LNCaP clone FGC (cell line): ENCODE measurements around the gene HSPA12A.

ENCODE experiments used
- DNase-seq: peaks from one replicate; pipeline ENCODE4 v3.0.0-alpha.2; 2011; ENCODE audit warnings: low read depth
- H3K4me3 ChIP-seq: 2 replicates; pipeline ENCODE4 v1.5.1; 2011; ENCODE audit warnings: mild to moderate bottlenecking, low read depth, low read length, control low read depth
- TF ChIP-seq, protein P1 (sequence below): IDR thresholded peaks from 2 replicates; pipeline ENCODE4 v1.5.1; 2012; ENCODE audit warnings: mild to moderate bottlenecking; ENCODE audit not compliant: control insufficient read depth, insufficient read depth; ENCODE audit errors: extremely low read depth

The HSPA12A gene

DNA sequence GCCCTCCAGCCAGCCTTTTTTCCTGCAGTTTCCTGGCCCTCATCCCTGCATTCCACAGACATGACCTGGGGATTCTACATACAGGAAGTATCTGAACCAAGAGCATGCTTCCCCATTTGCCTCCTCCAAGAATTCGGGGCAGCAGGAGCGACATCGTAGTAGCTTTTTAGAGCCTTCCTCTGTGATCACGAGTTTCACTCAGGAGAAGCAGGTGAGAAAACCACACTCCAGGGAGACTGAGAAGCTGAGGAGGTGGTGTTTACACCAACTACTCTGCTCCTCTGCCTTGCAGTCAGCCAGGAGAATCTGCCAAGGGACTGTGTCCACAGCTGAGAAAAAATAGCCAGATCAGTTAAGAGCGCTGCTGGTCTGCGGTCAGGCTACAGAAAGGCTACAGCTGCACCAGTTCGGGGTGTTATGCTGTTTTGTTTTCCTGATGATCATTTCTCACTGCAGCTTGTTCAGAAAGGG, 54.1 kb downstream of the HSPA12A start:
- TF ChIP-seq, protein P1, sequence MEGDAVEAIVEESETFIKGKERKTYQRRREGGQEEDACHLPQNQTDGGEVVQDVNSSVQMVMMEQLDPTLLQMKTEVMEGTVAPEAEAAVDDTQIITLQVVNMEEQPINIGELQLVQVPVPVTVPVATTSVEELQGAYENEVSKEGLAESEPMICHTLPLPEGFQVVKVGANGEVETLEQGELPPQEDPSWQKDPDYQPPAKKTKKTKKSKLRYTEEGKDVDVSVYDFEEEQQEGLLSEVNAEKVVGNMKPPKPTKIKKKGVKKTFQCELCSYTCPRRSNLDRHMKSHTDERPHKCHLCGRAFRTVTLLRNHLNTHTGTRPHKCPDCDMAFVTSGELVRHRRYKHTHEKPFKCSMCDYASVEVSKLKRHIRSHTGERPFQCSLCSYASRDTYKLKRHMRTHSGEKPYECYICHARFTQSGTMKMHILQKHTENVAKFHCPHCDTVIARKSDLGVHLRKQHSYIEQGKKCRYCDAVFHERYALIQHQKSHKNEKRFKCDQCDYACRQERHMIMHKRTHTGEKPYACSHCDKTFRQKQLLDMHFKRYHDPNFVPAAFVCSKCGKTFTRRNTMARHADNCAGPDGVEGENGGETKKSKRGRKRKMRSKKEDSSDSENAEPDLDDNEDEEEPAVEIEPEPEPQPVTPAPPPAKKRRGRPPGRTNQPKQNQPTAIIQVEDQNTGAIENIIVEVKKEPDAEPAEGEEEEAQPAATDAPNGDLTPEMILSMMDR, result no peak
- DNase-seq, result no peak
- no peak overlapping the region for H3K4me3 ChIP-seq

DNA sequence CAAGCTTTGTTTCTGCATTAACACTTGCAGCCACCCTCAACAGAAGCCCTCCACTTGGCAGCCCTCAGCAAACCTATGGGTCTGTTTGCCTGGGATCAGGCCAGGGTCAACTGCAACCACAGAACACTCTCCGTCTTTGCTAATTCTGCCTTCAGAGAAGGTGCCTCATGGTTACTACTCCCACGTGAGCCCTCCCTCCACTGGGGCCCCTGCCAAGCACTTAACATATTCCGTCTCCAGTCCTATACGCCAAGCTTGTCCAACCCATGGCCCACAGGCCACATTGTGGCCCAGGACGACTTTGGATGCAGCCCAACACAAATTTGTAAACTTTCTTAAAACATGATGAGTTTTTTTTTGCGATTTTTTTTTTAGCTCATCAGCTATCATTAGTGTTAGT, 54.7 kb downstream of the HSPA12A start:
- no peak for DNase-seq
- no peak overlapping the region for H3K4me3 ChIP-seq
- TF ChIP-seq, protein P1, result no peak

DNA sequence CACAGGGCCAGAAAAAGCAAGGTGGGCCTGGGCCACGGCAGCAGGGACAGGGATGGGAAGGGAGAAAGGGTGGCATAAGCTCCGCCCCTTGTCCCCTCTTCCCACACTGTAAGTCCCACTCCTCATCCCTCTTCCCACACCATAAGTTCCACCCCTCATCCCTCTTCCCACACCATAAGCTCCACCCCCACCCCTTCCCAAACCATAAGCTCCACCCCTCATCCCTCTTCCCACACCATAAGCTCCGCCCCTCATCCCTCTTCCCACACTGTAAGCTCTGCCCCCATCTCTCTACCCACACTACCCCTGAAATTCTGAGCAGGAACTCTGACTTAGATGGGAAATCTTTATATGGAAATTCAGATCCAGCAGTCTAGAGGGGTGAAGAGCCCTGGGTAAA, 55.7 kb downstream of the HSPA12A start:
- TF ChIP-seq, protein P1, result no peak
- no peak overlapping the region for H3K4me3 ChIP-seq
- no peak for DNase-seq

DNA sequence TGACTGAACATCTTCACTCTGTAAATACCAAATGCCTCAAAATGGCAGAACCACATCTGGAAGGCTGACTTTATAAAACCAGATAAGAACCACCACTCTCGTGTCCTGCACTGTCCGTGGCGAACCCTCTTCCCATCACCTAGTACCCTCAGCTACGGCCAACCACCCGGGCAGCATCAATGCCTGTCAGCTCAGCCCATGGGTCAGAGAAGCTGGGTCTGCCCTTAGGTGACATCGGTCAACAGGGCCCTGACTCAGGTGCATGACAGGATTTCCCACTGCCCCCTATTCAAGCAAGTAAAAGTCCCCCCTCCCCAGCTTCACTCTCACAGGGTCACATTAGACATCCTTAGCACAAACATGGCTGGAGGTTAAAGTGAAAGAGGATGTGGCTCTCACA, 56.6 kb downstream of the HSPA12A start:
- no peak overlapping the region for H3K4me3 ChIP-seq
- TF ChIP-seq, protein P1, result no peak
- no peak for DNase-seq

DNA sequence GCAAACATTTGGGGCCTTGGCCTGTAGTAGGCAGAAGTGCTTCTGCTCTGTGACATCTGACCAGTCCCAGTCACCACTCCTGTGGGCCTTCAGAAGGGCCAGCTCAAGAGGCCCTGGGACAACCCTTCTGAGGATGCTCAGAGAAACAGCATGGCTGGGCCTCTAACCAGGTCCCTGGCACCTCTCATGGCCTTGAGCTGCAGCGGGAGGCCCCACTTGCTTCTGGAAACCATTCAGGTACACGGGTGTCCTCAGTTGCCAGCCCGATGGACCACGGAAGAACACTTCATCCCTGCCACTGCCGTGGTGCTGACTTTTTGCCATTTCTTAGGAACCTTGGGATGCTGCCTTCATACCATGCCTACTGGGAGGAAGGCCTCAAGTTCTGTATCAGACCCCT, 57.6 kb downstream of the HSPA12A start:
- H3K4me3 ChIP-seq, result no peak overlapping the region
- TF ChIP-seq, protein P1, result no peak
- DNase-seq, result no peak

DNA sequence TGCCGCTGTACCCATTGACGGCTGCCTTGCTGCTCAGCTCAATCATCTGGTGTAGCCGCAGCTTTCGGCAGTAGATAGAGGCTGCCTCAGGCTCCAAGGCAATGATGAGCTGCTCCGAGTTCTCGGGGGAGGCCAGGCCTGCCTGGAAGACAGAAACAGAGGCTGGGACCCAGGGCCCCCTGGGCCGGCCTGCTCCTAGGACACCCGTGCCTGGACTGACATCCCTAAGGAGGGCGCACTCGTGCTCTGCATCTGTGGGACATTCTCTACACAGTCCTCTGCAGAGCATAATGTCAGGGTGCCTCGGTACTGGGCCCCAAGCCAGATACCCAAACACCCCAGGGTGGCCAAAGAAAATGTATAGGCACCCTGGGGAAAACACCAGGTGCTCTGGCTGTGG, 58.5 kb downstream of the HSPA12A start:
- H3K4me3 ChIP-seq, result no peak overlapping the region
- no peak for DNase-seq
- TF ChIP-seq, protein P1, result no peak

DNA sequence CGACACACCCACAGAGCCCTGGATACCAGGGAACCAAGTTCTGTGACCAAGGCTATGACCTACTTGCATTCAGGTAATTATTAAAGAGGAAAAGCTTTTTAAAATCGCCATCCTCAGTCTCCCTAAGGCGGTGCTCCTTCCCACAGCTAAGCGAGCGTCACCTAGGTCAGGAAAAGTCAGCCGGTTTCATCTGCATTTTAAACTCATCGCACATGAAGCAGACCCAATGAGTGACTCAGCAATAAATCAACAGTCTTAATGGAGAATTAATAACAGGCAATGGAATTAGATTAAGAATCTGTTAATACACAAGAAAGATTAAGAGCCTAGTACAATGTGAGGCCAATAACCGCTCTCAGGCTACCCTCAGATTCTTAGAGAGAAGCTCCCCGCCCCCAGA, 59.2 kb downstream of the HSPA12A start:
- DNase-seq, result no peak
- TF ChIP-seq, protein P1, result no peak
- H3K4me3 ChIP-seq, result no peak overlapping the region
